D721Med (cell line): ENCODE results near the gene MATN3.

ENCODE experiments used
- DNase-seq: peaks from one replicate; pipeline ENCODE4 v3.0.0; 2011; ENCODE audit warnings: low spot score; ENCODE audit not compliant: insufficient read length
- FAIRE-seq: peaks from 2 replicates; lab custom pipeline; 2011; peaks lifted over from hg19 to GRCh38; lab: Jason Lieb, UNC
- TF ChIP-seq, protein P1 (sequence below): IDR thresholded peaks from 2 replicates; pipeline ENCODE4 v1.5.1; 2012; ENCODE audit warnings: mild to moderate bottlenecking, control low read depth; ENCODE audit not compliant: insufficient read depth; ENCODE audit errors: missing control alignments

The MATN3 gene

DNA sequence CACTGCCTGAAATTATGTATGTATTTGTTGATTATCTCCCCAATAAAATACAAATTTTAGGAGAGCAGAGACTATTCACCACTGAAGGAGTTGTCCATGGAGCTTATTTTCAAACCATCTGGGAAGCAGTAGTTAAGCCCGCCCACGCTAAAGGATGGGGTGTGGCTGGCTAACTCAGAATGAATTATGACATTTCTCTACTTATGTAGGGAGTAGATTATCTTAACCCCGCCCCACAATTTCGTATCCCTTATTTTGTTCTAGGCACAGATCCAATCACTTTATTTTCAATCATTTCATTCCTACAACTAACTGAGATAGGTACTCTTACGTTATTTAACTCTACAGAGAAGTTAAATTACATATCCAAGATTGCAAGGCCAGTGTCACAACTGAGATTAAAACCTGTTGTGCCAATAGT, 40.4 kb upstream of the MATN3 start:
- TF ChIP-seq, protein P1, sequence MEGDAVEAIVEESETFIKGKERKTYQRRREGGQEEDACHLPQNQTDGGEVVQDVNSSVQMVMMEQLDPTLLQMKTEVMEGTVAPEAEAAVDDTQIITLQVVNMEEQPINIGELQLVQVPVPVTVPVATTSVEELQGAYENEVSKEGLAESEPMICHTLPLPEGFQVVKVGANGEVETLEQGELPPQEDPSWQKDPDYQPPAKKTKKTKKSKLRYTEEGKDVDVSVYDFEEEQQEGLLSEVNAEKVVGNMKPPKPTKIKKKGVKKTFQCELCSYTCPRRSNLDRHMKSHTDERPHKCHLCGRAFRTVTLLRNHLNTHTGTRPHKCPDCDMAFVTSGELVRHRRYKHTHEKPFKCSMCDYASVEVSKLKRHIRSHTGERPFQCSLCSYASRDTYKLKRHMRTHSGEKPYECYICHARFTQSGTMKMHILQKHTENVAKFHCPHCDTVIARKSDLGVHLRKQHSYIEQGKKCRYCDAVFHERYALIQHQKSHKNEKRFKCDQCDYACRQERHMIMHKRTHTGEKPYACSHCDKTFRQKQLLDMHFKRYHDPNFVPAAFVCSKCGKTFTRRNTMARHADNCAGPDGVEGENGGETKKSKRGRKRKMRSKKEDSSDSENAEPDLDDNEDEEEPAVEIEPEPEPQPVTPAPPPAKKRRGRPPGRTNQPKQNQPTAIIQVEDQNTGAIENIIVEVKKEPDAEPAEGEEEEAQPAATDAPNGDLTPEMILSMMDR: no peak
- no peak for FAIRE-seq
- no peak for DNase-seq

DNA sequence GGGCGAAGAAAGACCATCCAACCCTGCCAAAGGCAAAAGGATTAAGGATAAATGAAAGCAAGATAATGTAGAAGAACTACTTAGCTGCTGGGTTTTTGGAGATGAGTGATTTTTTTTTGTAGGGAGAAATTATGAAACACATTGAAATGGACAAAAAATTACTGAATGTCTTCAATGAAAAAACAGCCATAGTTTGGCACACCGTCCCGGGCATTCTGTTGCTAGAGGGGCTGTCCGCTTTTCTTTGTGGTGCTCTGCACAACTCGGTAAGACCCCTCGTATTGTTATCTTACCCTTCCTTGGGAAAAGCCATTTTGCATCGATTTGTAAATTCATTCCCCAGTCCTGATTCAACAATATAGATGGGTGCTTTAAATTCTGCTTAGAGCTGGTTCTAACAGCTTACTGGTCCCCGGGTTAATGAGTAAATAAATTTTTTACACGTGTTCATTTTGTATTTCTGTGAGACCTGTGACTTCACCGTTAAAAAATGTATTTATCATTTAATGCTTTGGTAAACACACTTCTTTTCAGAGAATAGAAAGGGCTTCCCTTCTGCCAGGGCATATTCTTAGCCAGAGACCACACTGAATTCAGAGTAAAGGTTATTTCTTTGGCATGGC, 39.9 kb upstream of the MATN3 start:
- DNase-seq (no peak), FAIRE-seq (no peak)
- TF ChIP-seq, protein P1: no peak

GRCh38 chr2:20051532-20052228, 39.2 kb upstream of the MATN3 start, which contains the start of gene LAPTM4A:
LAPTM4A (minus strand) TSS chr2:20051628; CDS start chr2:20051520, 108 bp downstream.
- FAIRE-seq (no peak), DNase-seq (peak; percentile 55)
- TF ChIP-seq, protein P1: no peak

- DNase-seq (no peak), FAIRE-seq (no peak)
- TF ChIP-seq, protein P1: no peak
Observed at GRCh38 chr2:20050646-20051531, 38.4 kb upstream of the MATN3 start.

- DNase-seq (no peak), FAIRE-seq (no peak)
- TF ChIP-seq, protein P1: no peak
Observed at GRCh38 chr2:20050104-20050645, 37.7 kb upstream of the MATN3 start.

GRCh38 chr2:20049637-20050036, 37.2 kb upstream of the MATN3 start:
- no peak for FAIRE-seq
- no peak for DNase-seq
- TF ChIP-seq, protein P1: no peak
